HEK293T (cell line): ENCODE data around the gene GPR146.

Experiments used
- CTCF ChIA-PET: fragments of 350-600 bp; formaldehyde crosslinking; extraction: SDS; loops from one replicate; lab custom pipeline; 2021; ENCODE audit warnings: antibody characterized with exemption, inconsistent platforms; lab: Yijun Ruan, JAX
- POLR2A ChIA-PET: fragments of 350-600 bp; formaldehyde crosslinking; extraction: SDS; loops from one replicate; lab custom pipeline; 2020; ENCODE audit warnings: antibody characterized with exemption, inconsistent platforms; lab: Yijun Ruan, JAX
- DNase-seq: peaks from one replicate; pipeline ENCODE4 v3.0.0; 2012; ENCODE audit warnings: mixed read lengths; ENCODE audit errors: extremely low spot score
- ARNT ChIP-seq: fragments of 450-650 bp; IDR thresholded peaks from 2 replicates; pipeline ENCODE4 v1.6.1; 2017; ENCODE audit warnings: mild to moderate bottlenecking
- BHLHE40 ChIP-seq: fragments of 450-650 bp; IDR thresholded peaks from 2 replicates; pipeline ENCODE4 v1.6.1; 2016; ENCODE audit warnings: mild to moderate bottlenecking, moderate library complexity, borderline replicate concordance
- CTBP1 ChIP-seq: fragments of 450-650 bp; IDR thresholded peaks from 2 replicates; pipeline ENCODE4 v1.6.1; 2016; ENCODE audit warnings: borderline replicate concordance
- ELF4 ChIP-seq: fragments of 450-650 bp; IDR thresholded peaks from 2 replicates; pipeline ENCODE4 v1.6.1; 2017; ENCODE audit warnings: antibody characterized with exemption
- FOXA1 ChIP-seq: fragments of 450-650 bp; IDR thresholded peaks from 2 replicates; pipeline ENCODE4 v1.6.1; 2016; ENCODE audit warnings: mild to moderate bottlenecking
- FOXK2 ChIP-seq: fragments of 450-650 bp; IDR thresholded peaks from 2 replicates; pipeline ENCODE4 v1.6.1; 2016; ENCODE audit warnings: mild to moderate bottlenecking
- FOXM1 ChIP-seq: fragments of 450-650 bp; IDR thresholded peaks from 2 replicates; pipeline ENCODE4 v1.6.1; 2017; ENCODE audit warnings: mild to moderate bottlenecking, borderline replicate concordance
- HDGF ChIP-seq: fragments of 450-650 bp; IDR thresholded peaks from 2 replicates; pipeline ENCODE4 v1.6.1; 2017; ENCODE audit warnings: antibody characterized with exemption, borderline replicate concordance
- L3MBTL2 ChIP-seq: fragments of 450-650 bp; conservative IDR thresholded peaks from 2 replicates; pipeline ENCODE4 v1.6.1; 2016; ENCODE audit warnings: mild to moderate bottlenecking
- LEF1 ChIP-seq: fragments of 450-650 bp; IDR thresholded peaks from 2 replicates; pipeline ENCODE4 v1.6.1; 2017; ENCODE audit warnings: mild to moderate bottlenecking, borderline replicate concordance
- NFRKB ChIP-seq: fragments of 450-650 bp; IDR thresholded peaks from 2 replicates; pipeline ENCODE4 v1.6.1; 2016; ENCODE audit warnings: mild to moderate bottlenecking, moderate library complexity
- SP1 ChIP-seq: fragments of 450-650 bp; IDR thresholded peaks from 2 replicates; pipeline ENCODE4 v1.6.1; 2017
- SUZ12 ChIP-seq: fragments of 450-650 bp; IDR thresholded peaks from 2 replicates; pipeline ENCODE4 v1.6.1; 2016; ENCODE audit warnings: mild to moderate bottlenecking
- TARDBP ChIP-seq: fragments of 450-650 bp; IDR thresholded peaks from 2 replicates; pipeline ENCODE4 v1.6.1; 2016
- ZNF384 ChIP-seq: fragments of 450-650 bp; IDR thresholded peaks from 2 replicates; pipeline ENCODE4 v1.6.1; 2016
- TF ChIP-seq, protein P1 (sequence below): fragments of 450-650 bp; IDR thresholded peaks from 2 replicates; pipeline ENCODE4 v1.6.1; 2016

Gene GPR146

DNA sequence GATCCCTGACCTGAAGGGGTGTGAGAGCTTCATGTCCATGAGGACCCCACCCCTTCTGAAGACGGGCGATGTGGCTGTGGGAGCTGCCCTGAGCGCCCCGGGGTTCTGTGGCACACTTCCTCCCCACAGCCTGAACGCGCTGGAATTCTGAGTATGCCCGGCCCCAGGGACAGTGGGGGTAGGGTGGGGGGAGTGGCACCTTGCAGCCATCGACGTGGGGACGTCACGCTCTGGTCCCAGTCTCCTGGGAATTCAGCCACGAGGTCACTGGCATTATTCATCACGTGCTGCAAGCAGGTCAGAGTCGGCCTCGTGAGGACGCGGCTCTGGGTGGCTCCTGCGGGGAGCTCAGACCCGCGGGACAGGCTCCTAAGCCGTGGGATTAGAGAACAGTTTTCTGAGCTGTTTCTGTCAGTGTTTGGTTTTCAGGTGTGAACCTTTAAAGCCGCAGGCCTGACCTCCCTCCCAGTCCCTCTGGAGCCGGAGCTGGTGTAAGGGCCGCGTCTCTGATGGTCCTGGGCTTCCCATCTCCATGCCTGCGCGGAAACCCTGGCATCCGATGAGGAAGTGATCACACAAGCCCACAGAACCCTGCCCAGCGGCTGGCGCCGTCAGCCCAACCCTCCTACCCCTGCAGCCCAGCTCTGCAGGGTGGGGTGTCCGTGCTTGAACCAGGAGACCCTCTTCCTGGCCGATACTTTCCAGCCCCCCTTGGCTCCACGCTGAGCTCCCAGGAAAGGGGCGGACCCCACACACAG is 16.1 kb downstream of the GPR146 start:
- ChIA-PET POLR2A (no interaction called here), CTCF (no interaction called here)
- no peak for DNase-seq
- TF ChIP-seq NFRKB (no peak), BHLHE40 (no peak), FOXM1 (no peak), CTBP1 (no peak), FOXA1 (no peak), SP1 (no peak), FOXK2 (no peak), TARDBP (no peak), ELF4 (no peak), ARNT (no peak), HDGF (no peak), L3MBTL2 (no peak), SUZ12 (no peak), ZNF384 (no peak), LEF1 (no peak)
- TF ChIP-seq, protein P1, sequence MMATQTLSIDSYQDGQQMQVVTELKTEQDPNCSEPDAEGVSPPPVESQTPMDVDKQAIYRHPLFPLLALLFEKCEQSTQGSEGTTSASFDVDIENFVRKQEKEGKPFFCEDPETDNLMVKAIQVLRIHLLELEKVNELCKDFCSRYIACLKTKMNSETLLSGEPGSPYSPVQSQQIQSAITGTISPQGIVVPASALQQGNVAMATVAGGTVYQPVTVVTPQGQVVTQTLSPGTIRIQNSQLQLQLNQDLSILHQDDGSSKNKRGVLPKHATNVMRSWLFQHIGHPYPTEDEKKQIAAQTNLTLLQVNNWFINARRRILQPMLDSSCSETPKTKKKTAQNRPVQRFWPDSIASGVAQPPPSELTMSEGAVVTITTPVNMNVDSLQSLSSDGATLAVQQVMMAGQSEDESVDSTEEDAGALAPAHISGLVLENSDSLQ: no peak

DNA sequence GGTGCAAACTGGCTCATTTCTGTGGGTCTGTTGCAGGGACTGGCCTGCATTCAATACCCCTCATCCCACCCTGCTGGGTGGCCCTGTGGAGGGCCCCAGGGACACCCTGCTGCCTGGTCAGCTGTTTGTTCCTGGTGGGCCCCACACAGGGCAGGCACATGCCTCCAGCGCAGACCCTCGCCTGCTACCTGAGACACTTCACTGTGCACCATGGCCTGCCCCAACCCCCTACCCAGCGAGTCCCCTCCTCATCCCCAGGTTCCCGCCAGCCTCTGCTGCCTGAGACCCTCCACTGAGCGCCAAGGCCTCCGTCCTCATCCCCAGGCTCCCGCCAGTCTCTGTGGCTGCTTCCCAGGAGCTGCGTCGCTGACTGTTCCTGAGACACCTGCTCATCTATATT is 16.8 kb downstream of the GPR146 start:
- DNase-seq: no peak
- ChIA-PET POLR2A (no interaction called here), CTCF (no interaction called here)
- TF ChIP-seq FOXK2: no peak
- no peak for TF ChIP-seq ARNT
- TF ChIP-seq, protein P1: no peak
- TF ChIP-seq ELF4: no peak
- TF ChIP-seq LEF1: no peak
- TF ChIP-seq FOXA1: no peak
- TF ChIP-seq L3MBTL2: no peak

DNA sequence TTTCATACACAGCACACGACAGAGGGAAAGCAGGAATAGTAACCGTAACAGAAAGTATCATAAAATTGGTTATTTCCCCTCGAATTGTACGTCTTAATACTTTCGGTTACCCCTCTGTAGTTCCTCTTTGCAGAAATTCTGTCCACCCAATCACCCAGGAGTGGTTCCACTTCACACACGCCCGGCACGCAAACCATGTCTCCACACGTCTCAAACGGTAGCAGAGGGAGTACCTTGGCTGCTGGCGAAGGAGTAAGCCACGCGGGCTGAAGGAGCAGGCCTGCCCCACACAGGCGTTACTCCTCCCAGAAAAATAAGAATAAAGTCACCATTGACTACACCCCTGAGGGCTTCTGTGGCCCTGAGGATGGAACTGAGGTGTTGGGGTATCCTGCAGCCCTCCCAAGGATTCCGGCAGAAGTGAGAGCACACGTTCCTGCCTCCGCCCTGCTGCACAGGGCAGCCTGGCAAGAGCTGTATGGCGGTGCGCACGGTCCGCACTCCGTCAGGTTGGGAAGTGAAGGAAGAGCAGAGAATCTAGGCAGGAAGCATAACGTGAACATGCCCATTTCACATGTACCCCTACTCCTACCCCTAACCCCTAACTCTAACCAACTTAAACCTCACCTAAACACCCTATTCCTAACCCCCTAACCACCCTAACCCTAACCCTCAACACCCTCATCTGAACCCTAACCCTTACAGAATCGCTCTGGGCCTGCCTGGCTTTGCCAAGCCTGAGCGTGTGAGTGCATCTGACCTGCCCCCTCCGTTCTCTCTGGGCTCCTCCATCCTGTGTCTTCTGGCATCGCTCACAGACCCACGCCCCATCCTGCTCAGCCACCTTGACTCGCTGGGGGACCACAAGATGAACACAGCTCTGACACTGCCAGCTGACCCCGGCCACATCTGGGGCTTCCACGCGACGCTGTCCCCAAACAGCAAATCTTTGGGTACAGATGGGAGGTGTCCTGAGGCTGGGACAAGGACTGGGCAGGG is 18.2 kb downstream of the GPR146 start:
- no peak for DNase-seq
- no peak for TF ChIP-seq ZNF384
- TF ChIP-seq HDGF: no peak
- TF ChIP-seq FOXM1: no peak
- no peak for TF ChIP-seq ELF4
- TF ChIP-seq CTBP1: no peak
- TF ChIP-seq FOXA1: no peak
- TF ChIP-seq NFRKB: no peak
- POLR2A ChIA-PET: no interaction called here
- CTCF ChIA-PET: no interaction called here

- TF ChIP-seq ZNF384: no peak
- no peak for TF ChIP-seq FOXK2
Measured at GRCh38 chr7:1063361-1063760, 19.0 kb downstream of the GPR146 start.

DNA sequence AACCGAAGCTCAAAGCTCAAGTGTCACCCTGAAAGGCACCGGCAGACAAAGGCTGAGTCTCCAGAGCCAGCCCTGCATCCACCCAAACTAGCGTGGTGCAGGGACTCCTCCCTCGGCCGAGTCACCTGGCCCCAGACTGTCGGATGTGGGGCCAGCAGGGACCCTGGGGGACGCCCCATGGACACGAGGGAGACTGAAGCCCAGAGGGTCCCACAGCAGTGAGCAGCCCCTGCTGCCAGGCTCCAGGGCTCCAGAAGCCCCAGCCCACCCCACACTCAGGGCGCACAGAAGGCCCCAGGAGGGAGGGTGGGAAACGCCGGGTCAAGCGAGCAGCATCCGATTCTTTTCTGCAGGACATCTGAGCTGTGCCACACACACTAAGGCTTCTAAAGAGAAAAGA is 20.2 kb downstream of the GPR146 start:
- DNase-seq: no peak
- TF ChIP-seq NFRKB (no peak), SP1 (no peak), FOXA1 (no peak), LEF1 (no peak), CTBP1 (no peak), FOXM1 (no peak), ARNT (no peak), HDGF (no peak), TARDBP (no peak), FOXK2 (no peak), ZNF384 (no peak), SUZ12 (no peak), L3MBTL2 (no peak), ELF4 (no peak), BHLHE40 (no peak)
- TF ChIP-seq, protein P1: no peak
- POLR2A ChIA-PET: no interaction called here
- CTCF ChIA-PET: interaction anchor here (0.8 to 2.9 kb wide), 3 partner anchors 11 to 72 kb away, joined by 3 to 47 read pairs (median 10); no protein-coding TSS in a partner anchor

More at GRCh38 chr7:1063361-1063760, 19.0 kb downstream of the GPR146 start:
- ChIA-PET CTCF (no interaction called here), POLR2A (no interaction called here)
- no peak for DNase-seq

DNA sequence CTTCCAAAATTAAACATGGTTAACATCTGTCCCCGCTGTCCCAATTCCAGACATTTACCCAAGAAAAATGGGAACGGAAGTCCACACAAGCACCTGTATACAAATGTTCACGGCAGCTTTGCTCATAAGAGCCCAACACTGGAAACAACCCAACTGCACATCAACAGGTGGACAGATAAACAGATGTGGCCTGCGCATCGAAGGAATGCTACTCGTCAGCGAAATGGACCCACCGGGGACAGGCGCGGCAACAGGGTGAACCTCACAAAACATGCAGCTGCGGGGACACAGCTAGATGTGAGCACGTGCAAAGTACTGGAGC is 20.9 kb downstream of the GPR146 start:
- ChIA-PET CTCF (interaction anchor here (0.6 to 2.9 kb wide), 13 partner anchors 8 to 114 kb away, joined by 3 to 47 read pairs (median 4); partner anchors contain the start of genes GPER1 and GPR146), POLR2A (no interaction called here)
- TF ChIP-seq ARNT (no peak), ELF4 (no peak), SUZ12 (no peak), FOXK2 (no peak), SP1 (no peak), BHLHE40 (no peak), FOXM1 (no peak), NFRKB (no peak), CTBP1 (no peak), TARDBP (no peak), LEF1 (no peak), FOXA1 (no peak), ZNF384 (no peak), HDGF (no peak), L3MBTL2 (no peak)
- TF ChIP-seq, protein P1: no peak
- DNase-seq: no peak
